Urothelium cell line (cell line): Measurements from ENCODE around the gene RER1.
A peak's percentile ranks its signal among the peaks of the same experiment; 100 is the strongest.

Experiments
- DNase-seq: peaks from one replicate; pipeline ENCODE4 v3.0.0; 2011; ENCODE audit warnings: low spot score, mixed read lengths
- FAIRE-seq: peaks from 2 replicates; lab custom pipeline; 2011; peaks lifted over from hg19 to GRCh38; lab: Jason Lieb, UNC

RER1 gene

GRCh38 chr1:2353551-2354438 lies 37.8 kb upstream of the RER1 start:
- FAIRE-seq (no peak), DNase-seq (no peak)

GRCh38 chr1:2354511-2355372 lies 36.9 kb upstream of the RER1 start:
- FAIRE-seq (no peak), DNase-seq (no peak)

- DNase-seq (no peak), FAIRE-seq (no peak)
Observed at GRCh38 chr1:2355373-2356261, 36.0 kb upstream of the RER1 start.

GRCh38 chr1:2356401-2356800 lies 35.2 kb upstream of the RER1 start:
- FAIRE-seq = no peak

GRCh38 chr1:2356911-2357845 lies 34.5 kb upstream of the RER1 start:
- FAIRE-seq (no peak), DNase-seq (no peak)

More at GRCh38 chr1:2356401-2356800, 35.2 kb upstream of the RER1 start:
- DNase-seq = no peak

- FAIRE-seq (no peak), DNase-seq (no peak)
Observed at GRCh38 chr1:2358072-2358471, 33.6 kb upstream of the RER1 start.

- no peak for DNase-seq
- no peak for FAIRE-seq
Observed at GRCh38 chr1:2358651-2359640, 32.7 kb upstream of the RER1 start.

GRCh38 chr1:2360588-2361364 lies 30.9 kb upstream of the RER1 start:
- FAIRE-seq = no peak
- peak; percentile 27 for DNase-seq

GRCh38 chr1:2363847-2364513 lies 27.7 kb upstream of the RER1 start:
- FAIRE-seq (no peak), DNase-seq (no peak)

- FAIRE-seq (no peak), DNase-seq (no peak)
Observed at GRCh38 chr1:2368053-2368744, 23.4 kb upstream of the RER1 start.

- FAIRE-seq = no peak
- no peak for DNase-seq
Observed at GRCh38 chr1:2372551-2373490, 18.8 kb upstream of the RER1 start.

- FAIRE-seq = no peak
- DNase-seq = no peak
Observed at GRCh38 chr1:2373551-2374251, 17.9 kb upstream of the RER1 start.

- DNase-seq (no peak), FAIRE-seq (no peak)
Observed at GRCh38 chr1:2374252-2375155, 17.1 kb upstream of the RER1 start.
